IPS-15b (cell line): ENCODE measurements around the gene COMP.

Source experiments
- H3K27me3 ChIP-seq: one replicate; pipeline ENCODE4 v1.6.1; 2013; ENCODE audit warnings: low read length; ENCODE audit not compliant: control insufficient read depth, insufficient read depth
- H3K36me3 ChIP-seq: one replicate; pipeline ENCODE4 v1.6.1; 2013; ENCODE audit warnings: low read length; ENCODE audit not compliant: control insufficient read depth, insufficient read depth
- H3K4me1 ChIP-seq: one replicate; pipeline ENCODE4 v1.6.1; 2013; ENCODE audit warnings: mild to moderate bottlenecking, low read length; ENCODE audit not compliant: control insufficient read depth, insufficient read depth
- H3K4me3 ChIP-seq: one replicate; pipeline ENCODE4 v1.5.1; 2013; ENCODE audit warnings: low read depth, low read length
- H3K9ac ChIP-seq: one replicate; pipeline ENCODE4 v1.6.1; 2013; ENCODE audit warnings: low read depth, mild to moderate bottlenecking, low read length
- H3K9me3 ChIP-seq: one replicate; pipeline ENCODE4 v1.6.1; 2013; ENCODE audit warnings: mild to moderate bottlenecking, low read length; ENCODE audit not compliant: control insufficient read depth, insufficient read depth

COMP gene

GRCh38 chr19:18778826-18779495, 12.1 kb downstream of the COMP start:
- no peaks in the 10 kb centered on the region for H3K4me1 ChIP-seq
- H3K36me3 ChIP-seq: no peaks in the 10 kb centered on the region
- no peak overlapping the region for H3K4me3 ChIP-seq
- peaks cover 8% of the 10 kb centered on the region for H3K27me3 ChIP-seq
- H3K9me3 ChIP-seq: no peaks in the 10 kb centered on the region
- H3K9ac ChIP-seq: no peak overlapping the region

DNA sequence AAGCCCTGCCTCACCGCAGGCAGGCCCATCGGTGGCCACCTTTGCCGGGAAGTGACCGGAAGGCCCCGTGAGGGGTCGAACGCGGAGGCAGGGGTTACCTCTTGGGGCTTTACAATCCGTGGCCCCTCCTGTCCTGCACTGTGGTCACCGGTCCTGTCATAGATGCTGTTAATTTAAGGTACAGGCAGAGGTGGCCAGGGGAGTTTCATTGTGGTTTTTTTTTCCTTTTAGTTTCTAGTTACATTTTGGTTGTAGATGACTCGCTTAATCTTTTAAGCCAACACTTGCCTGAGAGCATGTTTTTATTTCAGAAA, 13.1 kb downstream of the COMP start:
- H3K9me3 ChIP-seq: no peaks in the 10 kb centered on the region
- no peak overlapping the region for H3K9ac ChIP-seq
- peaks cover 5% of the 10 kb centered on the region for H3K27me3 ChIP-seq
- no peaks in the 10 kb centered on the region for H3K36me3 ChIP-seq
- no peaks in the 10 kb centered on the region for H3K4me1 ChIP-seq
- no peak overlapping the region for H3K4me3 ChIP-seq

DNA sequence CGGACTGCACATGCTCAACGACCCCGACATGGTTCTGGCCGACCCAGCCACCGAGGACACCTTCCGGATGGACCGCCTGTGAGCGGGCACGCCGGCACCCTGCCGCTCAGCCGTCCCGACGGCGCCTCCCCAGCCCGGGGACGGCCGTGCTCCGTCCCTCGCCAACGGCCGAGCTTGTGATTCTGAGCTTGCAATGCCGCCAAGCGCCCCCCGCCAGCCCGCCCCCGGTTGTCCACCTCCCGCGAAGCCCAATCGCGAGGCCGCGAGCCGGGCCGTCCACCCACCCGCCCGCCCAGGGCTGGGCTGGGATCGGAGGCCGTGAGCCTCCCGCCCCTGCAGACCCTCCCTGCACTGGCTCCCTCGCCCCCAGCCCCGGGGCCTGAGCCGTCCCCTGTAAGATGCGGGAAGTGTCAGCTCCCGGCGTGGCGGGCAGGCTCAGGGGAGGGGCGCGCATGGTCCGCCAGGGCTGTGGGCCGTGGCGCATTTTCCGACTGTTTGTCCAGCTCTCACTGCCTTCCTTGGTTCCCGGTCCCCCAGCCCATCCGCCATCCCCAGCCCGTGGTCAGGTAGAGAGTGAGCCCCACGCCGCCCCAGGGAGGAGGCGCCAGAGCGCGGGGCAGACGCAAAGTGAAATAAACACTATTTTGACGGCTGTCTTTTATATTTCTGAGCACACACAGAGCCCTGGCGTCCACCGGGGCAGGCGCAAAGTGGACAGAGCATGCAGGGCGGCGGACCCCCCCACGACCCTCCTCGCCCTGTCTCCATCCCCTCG, 13.6 kb downstream of the COMP start:
- no peak overlapping the region for H3K9ac ChIP-seq
- no peaks in the 10 kb centered on the region for H3K36me3 ChIP-seq
- H3K9me3 ChIP-seq: no peaks in the 10 kb centered on the region
- peaks cover 2% of the 10 kb centered on the region for H3K27me3 ChIP-seq
- H3K4me1 ChIP-seq: no peaks in the 10 kb centered on the region
- no peak overlapping the region for H3K4me3 ChIP-seq

DNA sequence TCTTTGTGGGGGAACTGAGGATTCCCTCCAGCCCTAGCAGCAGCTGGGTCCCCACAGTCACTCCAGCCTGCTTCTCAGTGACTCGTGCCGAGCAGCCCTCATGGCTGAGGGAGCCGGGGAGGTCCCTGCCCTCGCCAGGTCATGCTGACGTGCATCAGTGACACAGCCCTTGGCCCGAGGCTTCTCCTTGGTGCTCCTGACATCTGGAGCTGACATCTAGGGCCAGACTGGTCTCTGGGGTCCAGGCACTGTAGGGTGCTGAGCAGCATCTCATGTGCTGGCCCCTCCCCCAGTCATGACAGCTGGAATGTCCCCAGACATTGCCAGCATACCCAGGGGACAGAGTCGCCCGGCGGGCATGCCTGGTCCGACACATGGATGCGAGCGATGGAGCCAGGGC, 14.4 kb downstream of the COMP start:
- Histone ChIP-seq H3K4me1 (no peaks in the 10 kb centered on the region), H3K9ac (no peak overlapping the region), H3K9me3 (no peaks in the 10 kb centered on the region), H3K4me3 (no peak overlapping the region), H3K27me3 (peaks cover 2% of the 10 kb centered on the region), H3K36me3 (no peaks in the 10 kb centered on the region)

DNA sequence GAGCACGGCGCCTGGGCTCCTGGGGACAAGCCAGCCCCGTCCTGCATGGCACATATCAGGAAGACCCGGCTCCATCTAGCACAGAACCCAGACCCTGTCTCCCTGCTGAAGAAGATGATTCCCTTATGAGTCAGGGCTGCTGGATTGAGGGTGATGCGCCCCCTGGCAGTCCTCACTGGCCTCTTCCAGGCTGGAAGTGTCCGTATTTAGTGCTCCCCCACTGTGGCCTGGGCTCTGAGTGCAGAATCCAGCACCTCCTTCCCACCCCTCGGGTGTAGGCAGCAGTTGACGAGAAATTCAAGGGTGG, 14.9 kb downstream of the COMP start:
- Histone ChIP-seq H3K4me1 (no peaks in the 10 kb centered on the region), H3K36me3 (no peaks in the 10 kb centered on the region), H3K9ac (no peak overlapping the region), H3K4me3 (no peak overlapping the region), H3K27me3 (peaks cover 2% of the 10 kb centered on the region), H3K9me3 (no peaks in the 10 kb centered on the region)

- no peak overlapping the region for H3K9ac ChIP-seq
- no peaks in the 10 kb centered on the region for H3K9me3 ChIP-seq
- no peaks in the 10 kb centered on the region for H3K36me3 ChIP-seq
- H3K4me1 ChIP-seq: no peaks in the 10 kb centered on the region
- H3K4me3 ChIP-seq: no peak overlapping the region
- H3K27me3 ChIP-seq: peaks cover 2% of the 10 kb centered on the region
Measured at GRCh38 chr19:18775586-18776287, 15.4 kb downstream of the COMP start.

DNA sequence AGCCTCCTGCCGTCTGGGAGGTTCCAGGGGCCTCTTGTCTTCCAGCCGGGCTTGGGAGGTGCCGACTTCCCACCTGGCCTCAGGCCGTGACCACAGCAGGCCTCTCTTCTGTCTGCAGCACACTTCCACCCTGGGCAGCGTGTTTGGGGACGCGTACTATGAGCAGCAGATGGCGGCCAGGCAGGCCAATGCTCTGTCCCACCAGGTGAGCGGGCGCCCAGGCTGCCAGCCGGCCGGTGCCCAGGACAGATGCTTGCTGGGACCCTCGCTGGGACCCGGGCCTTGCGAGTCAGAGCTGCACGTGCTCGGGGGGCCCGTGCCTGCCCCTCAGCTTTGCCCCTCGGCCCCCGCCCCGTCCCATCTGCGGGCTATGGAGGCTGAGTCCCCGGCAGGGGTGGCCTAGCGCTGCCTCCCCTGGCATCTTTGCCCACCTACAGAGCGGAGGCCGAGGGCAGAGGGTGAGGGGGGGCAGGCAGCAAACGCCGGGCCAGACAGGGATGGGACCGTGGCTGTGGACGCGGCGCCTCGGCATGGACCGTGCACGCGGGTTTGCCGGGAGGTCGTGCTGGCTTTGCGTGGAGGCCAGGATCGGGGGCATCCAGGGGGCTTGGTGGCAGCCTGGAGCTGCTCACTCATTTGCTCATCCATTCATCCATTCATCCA, 16.2 kb downstream of the COMP start:
- H3K4me3 ChIP-seq: no peak overlapping the region
- no peak overlapping the region for H3K9ac ChIP-seq
- H3K9me3 ChIP-seq: no peaks in the 10 kb centered on the region
- peaks cover 5% of the 10 kb centered on the region for H3K27me3 ChIP-seq
- no peaks in the 10 kb centered on the region for H3K36me3 ChIP-seq
- no peaks in the 10 kb centered on the region for H3K4me1 ChIP-seq

DNA sequence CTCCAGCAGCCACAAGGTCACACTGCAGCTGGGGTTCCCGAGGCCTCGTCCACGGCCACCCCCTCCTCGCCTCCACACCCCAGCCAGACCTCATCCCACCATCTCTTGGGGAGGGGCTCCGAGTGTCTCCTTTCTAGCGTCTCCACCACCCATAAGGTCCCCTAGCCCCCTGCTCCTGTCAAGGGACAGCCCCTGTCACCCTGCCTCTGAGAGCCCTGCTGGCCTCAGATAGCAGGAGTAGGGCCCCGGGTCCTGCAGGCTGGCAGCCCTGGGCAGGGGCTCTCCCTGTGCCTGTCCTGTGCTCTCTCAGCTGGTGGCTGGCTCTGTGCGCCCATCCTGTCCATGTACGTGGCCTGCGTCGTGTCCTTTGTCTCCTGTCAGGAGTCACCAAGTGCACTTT, 17.0 kb downstream of the COMP start:
- H3K4me3 ChIP-seq: no peak overlapping the region
- H3K27me3 ChIP-seq: peaks cover 5% of the 10 kb centered on the region
- no peaks in the 10 kb centered on the region for H3K9me3 ChIP-seq
- H3K9ac ChIP-seq: no peak overlapping the region
- no peaks in the 10 kb centered on the region for H3K4me1 ChIP-seq
- H3K36me3 ChIP-seq: no peaks in the 10 kb centered on the region

DNA sequence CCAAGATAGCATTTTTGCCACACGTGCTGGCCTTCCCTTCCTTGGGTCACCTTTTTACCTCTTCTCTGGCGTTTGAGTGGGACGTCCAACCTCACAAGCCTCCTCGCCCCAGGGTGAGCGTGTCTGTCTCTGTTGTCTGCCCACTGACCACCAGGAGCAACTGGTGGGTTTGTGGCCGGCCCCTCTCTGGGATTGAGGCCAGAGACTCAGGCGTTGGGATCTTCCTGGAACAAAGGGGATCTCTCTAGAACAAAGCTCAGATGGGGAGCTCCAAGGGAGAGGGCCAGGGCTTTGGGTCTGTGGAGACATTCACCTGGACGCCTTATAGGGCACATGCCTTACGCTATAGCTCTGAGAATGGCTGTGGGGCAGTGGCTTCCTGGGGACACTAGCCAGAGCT, 17.4 kb downstream of the COMP start:
- Histone ChIP-seq H3K9ac (no peak overlapping the region), H3K4me3 (no peak overlapping the region), H3K4me1 (no peaks in the 10 kb centered on the region), H3K27me3 (peaks cover 3% of the 10 kb centered on the region), H3K36me3 (no peaks in the 10 kb centered on the region), H3K9me3 (no peaks in the 10 kb centered on the region)

- Histone ChIP-seq H3K27me3 (peaks cover 2% of the 10 kb centered on the region), H3K9ac (no peak overlapping the region), H3K9me3 (no peaks in the 10 kb centered on the region), H3K4me3 (no peak overlapping the region), H3K36me3 (no peaks in the 10 kb centered on the region), H3K4me1 (no peaks in the 10 kb centered on the region)
Measured at GRCh38 chr19:18772620-18773587, 18.2 kb downstream of the COMP start.
